ENCODE data around the gene FBLN2. TPM values are rescaled to one million over a fixed set of nuclear protein-coding genes. Genes with fewer than 3 reads are reported as not detected.

The FBLN2 gene
- total and polyA plus RNA-seq, 2 of the 13 experiments (the other 11 are each of a cell fraction or from before 2014, with no cell fraction given) = not detected

DNA sequence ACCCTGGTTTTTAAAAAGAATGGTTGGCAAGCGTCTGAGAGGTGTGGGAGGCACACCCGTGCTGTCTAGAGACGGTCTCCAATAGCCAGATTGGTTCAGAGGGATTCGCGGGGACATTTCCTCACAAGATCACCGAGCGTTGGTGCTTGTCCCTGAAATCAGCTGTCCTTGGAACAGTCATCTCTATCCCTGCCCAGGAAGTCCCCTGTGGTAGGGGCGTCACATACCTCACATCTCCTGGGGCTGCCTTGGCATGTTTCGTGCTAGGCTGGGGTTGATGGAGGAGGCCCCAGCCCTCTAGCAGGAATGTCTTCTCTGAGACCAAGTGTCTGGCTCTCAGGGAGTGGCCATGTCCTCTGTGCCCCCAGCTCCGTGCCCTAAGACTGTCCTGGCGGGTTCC lies 6.8 kb downstream of the FBLN2 start (continued):
- TF ChIP-seq MTA1 (CRISPR knock-in tag; IDR thresholded peaks at IDR 0.05; ENCODE audit: borderline replicate concordance) (no peak), FOXA3 (CRISPR knock-in tag; IDR thresholded peaks at IDR 0.05) (no peak)

DNA sequence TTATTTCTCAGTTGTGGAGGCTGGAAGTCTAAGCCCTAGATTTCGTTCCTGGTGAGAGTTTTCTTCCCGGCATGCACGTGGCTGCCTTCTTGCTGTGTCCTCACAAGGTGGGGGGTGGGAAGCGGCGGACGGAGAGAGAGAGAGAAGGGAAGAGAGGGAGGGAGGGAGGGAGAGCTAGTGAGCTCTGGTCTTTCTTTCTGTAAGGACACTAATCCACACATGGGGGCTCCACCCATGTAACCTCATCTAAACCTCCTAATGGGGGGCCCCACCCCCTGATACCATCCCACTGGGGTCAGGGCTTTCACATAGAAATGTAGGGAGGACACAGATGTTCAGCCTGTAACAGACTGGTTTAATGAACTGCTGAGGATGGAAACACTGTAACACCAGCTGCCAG lies 7.3 kb downstream of the FBLN2 start:
- FAIRE-seq (no peak), DNase-seq (ENCODE audit: low spot score) (no peak), ATAC-seq (no peak)
- Histone ChIP-seq H3K36me3 (replicated peaks in 1 of 2; ENCODE audit: control insufficient read depth in 1 of 2, insufficient read depth in 2 of 2, low read length in 2 of 2) (no peaks in the 10 kb centered on the region), H2AFZ (ENCODE audit: low read length) (no peak overlapping the region), H3K4me3 (replicated peaks in 1 of 3; ENCODE audit: insufficient read depth in 1 of 3, low read depth in 2 of 3, low read length in 3 of 3) (no peak overlapping the region), H3K27me3 (ENCODE audit: control insufficient read depth in 1 of 2, insufficient read depth in 2 of 2, low read length in 2 of 2) (peaks cover 9 to 73% of the 10 kb centered on the region in 2 experiments), H3K27ac (ENCODE audit: extremely low read length, insufficient read depth, low read length) (no peak overlapping the region), H3K9ac (ENCODE audit: insufficient read depth, low read depth, low read length) (no peak overlapping the region), H4K20me1 (ENCODE audit: insufficient read depth, low read length) (peaks cover 4% of the 10 kb centered on the region; the same call in 1 of the 2 replicates), H3K9me3 (ENCODE audit: low read length) (no peaks in the 10 kb centered on the region), H3K4me1 (ENCODE audit: insufficient read depth, low read length) (no peaks in the 10 kb centered on the region), H3K79me2 (ENCODE audit: insufficient read depth, low read length) (no peaks in the 10 kb centered on the region), H3K4me2 (ENCODE audit: low read depth, low read length) (no peak overlapping the region)
- intact Hi-C loops (cut with micrococcal nuclease; ENCODE audit: unreplicated experiment) (no loop called here), in situ Hi-C loops (cut with HindIII; ENCODE audit: extremely low pct_ligation_motif_present, low pct_unique_long_range_greater_than_20kb) (no loop called here)
- BruUV-seq (replicated peaks) = no TSS peak
- ChIA-PET POLR2A (no interaction called here), CTCF (ENCODE audit: low intra/inter-chr PET ratio, low total read pairs) (no interaction called here)
- 14% methylated on average over 6 of the region's 6 CpGs for WGBS (ENCODE audit: low lambda C conversion rate)
- TF ChIP-seq ZFP41 (CRISPR knock-in tag; IDR thresholded peaks at IDR 0.05; ENCODE audit: borderline replicate concordance) = no peak
- no peak for TF ChIP-seq ZSCAN25 (CRISPR knock-in tag; IDR thresholded peaks at IDR 0.05)
- no peak for TF ChIP-seq CREB1 (IDR thresholded peaks at IDR 0.05)
- TF ChIP-seq CREB1 (CRISPR knock-in tag; IDR thresholded peaks at IDR 0.05) = no peak
- TF ChIP-seq CCAR2 (optimal IDR thresholded peaks at IDR 0.05; ENCODE audit: low read depth, low read length) = no peak
- TF ChIP-seq EP300 (IDR thresholded peaks at IDR 0.05; ENCODE audit: low read depth in 2 of 2, low read length in 2 of 2) = no peak
- TF ChIP-seq EP300 (CRISPR knock-in tag; IDR thresholded peaks at IDR 0.05; ENCODE audit: borderline replicate concordance) = no peak
- TF ChIP-seq ZNF552 (CRISPR knock-in tag; IDR thresholded peaks at IDR 0.05; ENCODE audit: borderline replicate concordance) = no peak

All from HepG2 (cell line).